Measurements from ENCODE around the gene NMT2.
"Not testable (repeated sequence)": the region's sequence is repeated elsewhere in the genome, so short reads cannot be mapped to it uniquely, and the experiment has no call there.

The NMT2 gene

DNA sequence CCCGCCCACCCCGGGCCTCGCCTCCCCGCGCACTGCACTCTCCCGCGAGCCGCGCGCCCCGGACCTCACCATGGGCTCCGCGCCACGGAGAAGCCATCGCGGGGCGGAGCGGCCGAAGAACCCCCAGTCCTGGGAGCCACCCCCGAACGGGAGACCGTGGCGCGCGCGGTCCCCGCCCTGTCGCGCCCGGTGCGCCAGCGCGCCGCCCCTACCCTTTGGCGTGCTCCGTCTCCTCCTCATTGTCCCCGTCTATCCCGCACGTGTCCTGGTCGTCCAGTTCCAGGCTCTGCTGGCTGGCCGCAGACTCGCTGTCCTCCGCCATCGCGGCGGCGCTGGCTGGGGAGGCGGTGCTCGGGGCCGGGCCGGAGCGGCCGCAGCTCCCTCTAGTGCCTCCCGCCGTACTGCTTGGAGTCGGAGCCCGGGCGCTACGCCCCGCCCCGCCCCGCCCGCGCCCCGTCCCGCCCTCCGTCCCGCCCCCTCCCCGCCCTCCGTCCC, at the start of gene NMT2:
Gene NMT2 (minus strand): TSS at position 403 of the 495 bp plus-strand sequence. CDS start 81 bp downstream, at position 322.
- in situ Hi-C loops (cut with MboI; ENCODE audit: low sequenced_read_pairs) = no loop called here

DNA sequence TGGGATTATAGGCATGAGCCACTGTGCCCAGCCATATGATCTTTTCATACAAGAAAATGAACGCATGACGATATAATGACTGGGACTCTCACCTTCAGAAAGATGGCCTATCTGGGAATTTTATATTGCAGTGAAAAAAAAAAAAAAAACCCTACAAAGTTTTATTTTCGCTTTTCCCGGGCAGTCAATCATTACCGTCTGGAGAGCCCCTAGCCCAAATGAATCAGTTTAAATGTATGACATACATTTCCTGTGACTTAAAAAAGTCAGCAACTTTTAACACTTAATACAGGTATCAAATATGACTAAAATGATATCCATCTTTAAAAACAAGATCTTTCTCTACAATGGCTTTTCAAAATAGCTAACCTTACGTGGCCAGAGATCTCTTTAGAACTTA, 48.2 kb upstream of the NMT2 start:
- in situ Hi-C loops (cut with MboI; ENCODE audit: low sequenced_read_pairs) = no loop called here

DNA sequence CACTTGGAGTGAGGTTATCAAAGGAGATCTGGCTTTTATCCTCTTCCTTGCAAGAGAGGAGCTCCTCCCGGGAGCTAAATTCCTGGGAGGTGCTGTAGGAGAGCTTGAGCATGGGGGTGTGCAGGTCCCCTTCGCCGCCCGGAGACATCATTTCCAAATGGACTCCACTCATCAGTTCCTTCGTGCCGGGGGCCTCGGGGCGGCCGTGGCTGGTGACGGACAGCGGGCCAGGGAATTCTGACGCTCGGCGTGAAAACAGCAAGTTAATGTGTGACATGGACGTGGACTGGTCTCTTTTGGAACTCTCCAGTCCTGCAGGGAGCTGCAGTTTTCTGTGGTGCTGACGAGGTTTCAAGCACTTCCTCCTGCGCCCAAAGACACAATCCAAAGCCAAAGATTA, 45.7 kb upstream of the NMT2 start:
- in situ Hi-C loops (cut with MboI; ENCODE audit: low sequenced_read_pairs) = no loop called here

DNA sequence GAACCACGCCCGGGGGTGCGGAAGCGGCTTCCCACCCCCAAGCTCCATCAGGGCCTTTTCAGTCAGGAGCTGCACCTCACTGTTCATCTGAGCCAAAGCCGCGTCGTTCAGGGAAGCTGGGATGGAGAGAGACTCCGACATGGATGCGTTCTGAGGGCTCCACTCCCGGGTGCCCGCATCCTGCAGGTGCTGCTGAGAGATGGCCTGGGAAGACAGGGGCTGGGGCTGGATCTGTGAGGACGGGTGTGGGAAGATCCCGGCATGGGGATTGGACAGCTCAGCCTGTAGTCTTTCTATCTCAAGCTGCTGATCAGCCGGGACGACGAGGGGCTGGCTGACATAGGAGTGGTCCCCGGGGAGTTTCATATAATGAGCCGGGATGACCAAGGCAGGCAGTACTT, 45.0 kb upstream of the NMT2 start:
- in situ Hi-C loops (cut with MboI; ENCODE audit: low sequenced_read_pairs) = no loop called here

DNA sequence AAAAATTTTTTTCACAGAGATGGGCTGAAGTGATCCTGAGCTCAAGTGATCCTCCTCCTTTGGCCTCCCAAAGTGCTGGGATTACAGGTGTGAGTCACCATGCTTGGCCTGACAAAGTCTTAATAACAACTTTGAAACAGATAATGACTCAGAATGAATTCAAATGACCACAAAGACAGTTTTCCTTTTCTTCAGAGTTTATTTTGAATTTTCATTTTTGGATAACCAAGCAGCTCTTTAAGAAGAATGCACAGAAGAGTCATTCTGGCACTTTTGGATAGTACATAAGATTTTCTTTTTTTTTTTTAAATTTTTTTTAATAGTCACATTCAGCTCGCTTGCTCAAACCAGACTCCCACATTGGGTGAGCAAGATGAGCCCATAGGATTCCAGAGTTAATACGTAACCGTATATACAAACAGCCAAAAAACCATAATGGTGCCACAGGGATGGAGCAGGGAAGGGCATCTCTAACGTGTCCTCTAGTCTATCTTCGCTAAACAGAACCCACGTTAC, 43.0 kb upstream of the NMT2 start:
- in situ Hi-C loops (cut with MboI; ENCODE audit: low sequenced_read_pairs) = no loop called here

DNA sequence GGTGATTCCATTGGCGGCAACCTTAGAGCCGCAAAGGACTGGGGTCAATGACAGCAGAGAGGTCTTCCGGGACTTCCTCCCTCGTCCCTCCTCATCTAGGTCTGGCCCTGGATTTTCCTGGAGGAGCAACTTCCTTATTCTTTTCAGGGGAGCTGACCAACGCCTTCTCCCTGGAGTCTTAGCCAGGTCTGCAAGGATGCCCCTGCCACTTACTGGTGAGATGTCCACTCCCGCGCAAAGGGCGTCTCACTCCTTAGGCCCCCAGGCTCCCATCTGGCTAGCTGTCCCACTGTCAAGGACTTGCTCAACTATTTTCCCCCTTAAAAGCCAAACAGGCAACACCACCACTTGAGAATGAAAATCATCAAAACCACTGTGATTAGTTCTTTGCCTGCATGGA, 42.0 kb upstream of the NMT2 start:
- in situ Hi-C loops (cut with MboI; ENCODE audit: low sequenced_read_pairs) = no loop called here

DNA sequence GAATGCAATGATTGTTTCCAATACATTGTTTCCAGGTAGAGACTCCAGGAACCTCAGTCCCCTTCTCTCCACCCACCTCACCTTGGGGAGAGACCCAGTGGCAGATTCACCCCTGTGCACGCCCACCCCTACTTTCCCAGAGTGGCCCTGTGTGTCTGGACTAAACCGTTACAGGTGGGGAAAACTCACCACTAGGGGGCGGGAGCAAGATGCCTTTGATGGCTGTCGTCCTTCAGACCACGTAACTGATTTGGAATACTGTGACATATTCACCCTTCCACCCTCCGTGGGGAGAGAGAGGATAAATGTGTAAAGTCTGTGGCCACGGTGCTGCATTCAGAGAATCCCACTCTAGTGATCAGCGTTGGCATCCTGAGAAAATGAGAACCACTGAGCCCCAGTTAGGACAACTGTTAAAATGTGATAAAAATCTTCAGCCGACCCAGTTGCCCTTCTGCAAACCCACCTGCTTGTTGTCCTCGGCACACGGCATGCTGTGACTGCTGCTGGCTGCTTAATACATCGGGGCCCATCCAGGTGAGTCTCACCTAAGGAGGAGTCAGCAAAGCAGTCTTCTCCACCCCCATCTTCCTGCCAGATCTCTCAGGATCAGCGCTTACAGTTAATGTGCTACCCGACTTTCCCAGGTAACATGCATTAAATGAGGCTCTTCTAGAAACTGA, 41.5 kb upstream of the NMT2 start:
- in situ Hi-C loops (cut with MboI; ENCODE audit: low sequenced_read_pairs) = no loop called here

DNA sequence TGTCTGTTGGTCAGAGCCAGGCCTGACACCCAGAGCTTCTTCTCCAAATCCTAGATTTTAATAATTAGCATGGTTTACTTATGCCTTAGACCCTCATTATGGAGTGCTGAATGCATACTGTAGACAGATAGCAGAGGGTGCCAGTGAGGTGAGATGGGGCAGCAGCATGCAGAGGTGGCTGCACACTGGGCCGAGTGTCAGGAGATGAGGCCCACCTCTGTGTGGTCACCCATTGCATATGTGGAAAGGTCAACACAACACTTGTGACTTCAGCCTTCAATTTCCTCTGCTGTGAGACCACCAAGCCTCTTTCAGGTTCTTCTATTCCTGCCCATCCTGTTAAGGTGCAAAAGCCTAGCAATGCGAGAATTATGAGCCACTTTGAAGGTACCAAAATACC, 39.7 kb upstream of the NMT2 start:
- in situ Hi-C loops (cut with MboI; ENCODE audit: low sequenced_read_pairs) = no loop called here

DNA sequence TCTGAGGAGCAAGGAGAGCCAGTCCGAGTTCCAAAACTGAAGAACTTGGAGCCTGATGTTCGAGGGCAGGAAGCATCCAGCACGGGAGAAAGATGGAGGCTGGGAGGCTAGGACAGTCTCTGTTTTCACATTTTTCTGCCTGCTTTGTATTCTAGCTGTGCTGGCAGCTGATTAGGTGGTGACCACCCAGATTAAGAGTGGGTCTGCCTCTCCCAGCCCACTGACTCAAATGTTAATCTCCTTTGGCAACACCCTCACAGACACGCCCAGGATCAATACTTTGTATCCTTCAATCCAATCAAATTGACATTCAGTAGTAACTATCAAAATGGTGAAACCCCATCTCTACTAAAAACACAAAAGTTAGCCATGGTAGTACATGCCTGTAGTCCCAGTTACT, 38.9 kb upstream of the NMT2 start:
- in situ Hi-C loops (cut with MboI; ENCODE audit: low sequenced_read_pairs) = not testable (repeated sequence)

DNA sequence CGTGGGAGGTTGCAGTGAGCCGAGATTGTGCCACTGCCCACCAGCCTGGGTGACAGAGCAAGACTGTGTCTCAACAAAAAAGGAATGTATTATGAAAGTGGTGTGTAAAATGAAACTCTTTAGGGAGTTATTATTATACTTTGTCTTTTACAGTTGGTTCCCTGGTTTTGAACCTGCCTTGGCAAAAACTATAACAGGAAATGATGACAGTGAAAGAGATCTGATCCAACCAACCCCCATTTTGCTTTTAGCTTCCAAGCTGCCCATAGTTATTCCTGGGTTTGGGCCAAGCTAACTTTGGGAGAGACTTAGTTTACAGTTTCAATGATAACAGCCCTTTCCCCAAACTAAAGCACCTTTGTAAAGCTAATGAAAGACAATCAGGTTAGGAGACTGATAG, 34.1 kb upstream of the NMT2 start:
- in situ Hi-C loops (cut with MboI; ENCODE audit: low sequenced_read_pairs) = no loop called here

DNA sequence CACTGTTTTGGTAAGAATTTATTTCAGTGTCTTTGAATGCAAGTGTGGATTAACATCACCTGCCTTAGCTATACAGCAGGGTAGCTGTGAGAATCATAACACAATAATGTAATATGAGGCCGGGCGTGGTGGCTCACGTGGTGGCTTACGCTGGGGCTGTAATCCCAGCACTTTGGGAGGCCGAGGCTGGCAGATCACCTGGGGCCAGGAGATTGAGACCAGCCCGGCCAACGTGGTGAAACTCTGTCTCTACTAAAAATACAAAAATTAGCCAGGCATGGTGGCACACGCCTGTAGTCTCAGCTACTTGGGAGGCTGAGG, 33.8 kb upstream of the NMT2 start:
- in situ Hi-C loops (cut with MboI; ENCODE audit: low sequenced_read_pairs) = not testable (repeated sequence)

DNA sequence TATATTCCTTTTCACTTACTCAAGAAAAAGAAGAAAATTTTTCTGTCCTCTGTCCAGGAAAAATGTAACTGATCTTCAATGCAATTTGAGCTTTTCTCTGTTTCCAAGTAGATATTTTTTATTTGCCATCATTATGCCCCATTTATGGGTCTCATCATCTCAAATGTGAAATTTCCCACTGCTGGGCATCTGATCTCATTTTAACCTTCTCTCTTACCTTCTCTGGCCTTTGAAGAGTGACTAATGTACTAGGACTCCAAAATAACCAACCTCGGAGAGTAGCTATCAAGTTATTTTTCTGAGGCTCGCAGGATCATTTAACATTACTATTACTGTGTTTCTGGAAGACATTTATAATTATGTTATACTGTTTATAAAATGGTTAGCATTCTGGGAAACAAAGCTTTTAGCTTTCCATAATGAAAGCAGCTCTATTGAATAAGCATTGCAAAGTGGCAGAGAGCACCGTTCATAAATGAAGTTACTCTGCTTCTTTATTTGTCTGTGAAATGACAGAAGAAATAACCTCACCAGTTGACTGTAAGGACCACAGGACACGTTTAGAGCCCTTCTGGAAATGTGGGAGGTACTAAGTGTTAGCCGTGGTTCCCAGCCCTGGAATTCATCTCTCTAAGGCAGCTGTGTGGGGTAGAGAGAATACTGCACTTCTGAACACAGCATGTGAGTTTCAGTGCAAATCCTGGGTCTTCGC, 33.3 kb upstream of the NMT2 start:
- in situ Hi-C loops (cut with MboI; ENCODE audit: low sequenced_read_pairs) = no loop called here

DNA sequence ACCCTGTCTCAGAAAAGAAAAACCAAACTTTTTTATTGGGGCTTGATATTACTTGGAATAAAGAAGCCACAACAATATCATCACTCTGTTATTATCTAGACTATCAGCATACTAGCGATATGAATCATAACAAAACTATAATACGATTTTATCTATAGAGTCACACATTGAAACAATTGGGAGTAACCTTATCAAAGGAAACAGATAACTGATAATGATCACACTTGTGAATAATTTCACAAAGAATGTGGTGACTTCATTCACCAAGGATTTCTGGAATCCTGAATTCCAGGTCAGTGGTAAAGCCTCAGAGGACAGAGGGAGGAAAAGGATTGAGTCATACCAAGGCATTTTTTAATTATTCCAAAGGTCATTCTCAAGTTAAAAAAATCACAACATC, 32.1 kb upstream of the NMT2 start:
- in situ Hi-C loops (cut with MboI; ENCODE audit: low sequenced_read_pairs) = no loop called here

DNA sequence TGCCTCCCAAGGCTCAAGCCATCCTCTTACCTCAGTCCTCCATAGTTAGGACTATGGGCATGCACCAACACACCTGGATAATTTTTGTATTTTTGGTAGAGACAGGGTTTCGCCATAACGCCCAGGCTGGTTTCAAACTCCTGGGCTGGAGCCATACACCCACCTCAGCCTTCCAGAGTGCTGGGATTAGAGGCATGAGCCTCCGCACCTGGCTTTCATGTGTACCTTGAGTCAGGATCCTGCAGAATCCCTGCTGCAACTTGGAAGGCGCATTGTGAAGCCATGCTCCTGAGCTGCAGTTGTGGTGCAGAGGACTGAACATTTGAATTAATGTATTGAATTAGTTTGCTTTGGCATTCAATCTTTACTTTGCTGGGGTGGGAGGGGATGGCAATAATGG, 29.4 kb upstream of the NMT2 start:
- in situ Hi-C loops (cut with MboI; ENCODE audit: low sequenced_read_pairs) = no loop called here

DNA sequence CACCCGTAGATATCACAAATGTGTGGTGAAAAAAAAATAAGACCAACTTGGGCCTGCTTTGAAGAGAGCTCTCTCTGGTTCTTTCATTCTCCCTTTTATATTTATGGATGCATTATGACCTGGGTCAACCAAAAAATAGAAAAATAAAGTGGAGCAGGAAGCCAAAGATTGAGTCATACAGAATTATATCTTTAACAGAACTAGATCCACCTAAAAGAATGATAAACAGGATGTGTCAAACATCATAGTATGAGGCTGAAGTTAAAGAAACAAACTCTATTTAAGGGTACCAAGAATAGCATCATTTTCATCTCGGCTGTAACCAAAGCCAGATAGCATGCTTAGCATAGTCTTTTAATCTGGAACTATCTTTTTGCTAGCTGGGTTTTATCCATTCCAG, 28.8 kb upstream of the NMT2 start:
- in situ Hi-C loops (cut with MboI; ENCODE audit: low sequenced_read_pairs) = no loop called here

DNA sequence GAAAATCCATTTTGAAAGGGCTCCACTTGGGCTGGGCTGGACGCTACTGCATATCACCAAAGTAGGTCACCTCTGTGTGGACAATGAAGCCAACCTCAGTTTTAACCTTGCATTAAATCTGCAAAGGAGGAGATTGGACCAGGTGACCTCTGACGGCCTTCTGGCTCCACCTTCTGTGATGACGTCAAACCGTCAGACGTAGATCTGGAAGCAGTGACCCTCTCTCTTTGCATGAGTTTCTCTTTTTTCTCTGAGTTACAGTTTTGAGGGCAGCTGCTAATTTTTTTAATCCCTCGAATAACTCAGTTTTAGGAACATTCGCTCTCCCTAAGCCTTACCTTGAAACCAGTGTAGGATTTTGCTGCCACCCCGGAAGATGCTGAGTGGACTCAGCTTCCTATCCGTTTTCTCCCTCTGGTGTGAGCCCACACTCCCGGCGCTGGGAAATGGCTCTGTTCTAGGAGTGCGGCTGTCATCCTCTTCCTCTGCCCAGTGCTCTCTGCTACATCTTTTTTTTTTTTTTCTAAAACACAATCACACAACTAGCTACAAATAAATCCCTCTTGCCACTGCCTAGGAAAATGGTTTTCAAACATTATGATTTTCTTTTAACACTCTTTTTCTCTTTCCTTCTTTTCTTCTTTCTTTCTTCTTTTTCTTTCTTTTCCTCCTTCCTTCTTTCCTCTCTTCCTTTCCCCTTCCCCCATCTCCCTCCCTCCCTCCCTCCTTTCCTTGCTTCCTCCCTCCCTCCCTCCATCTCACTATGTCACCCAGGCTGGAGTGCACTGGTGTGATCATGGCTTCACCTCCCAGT, 27.7 kb upstream of the NMT2 start:
- in situ Hi-C loops (cut with MboI; ENCODE audit: low sequenced_read_pairs) = no loop called here

DNA sequence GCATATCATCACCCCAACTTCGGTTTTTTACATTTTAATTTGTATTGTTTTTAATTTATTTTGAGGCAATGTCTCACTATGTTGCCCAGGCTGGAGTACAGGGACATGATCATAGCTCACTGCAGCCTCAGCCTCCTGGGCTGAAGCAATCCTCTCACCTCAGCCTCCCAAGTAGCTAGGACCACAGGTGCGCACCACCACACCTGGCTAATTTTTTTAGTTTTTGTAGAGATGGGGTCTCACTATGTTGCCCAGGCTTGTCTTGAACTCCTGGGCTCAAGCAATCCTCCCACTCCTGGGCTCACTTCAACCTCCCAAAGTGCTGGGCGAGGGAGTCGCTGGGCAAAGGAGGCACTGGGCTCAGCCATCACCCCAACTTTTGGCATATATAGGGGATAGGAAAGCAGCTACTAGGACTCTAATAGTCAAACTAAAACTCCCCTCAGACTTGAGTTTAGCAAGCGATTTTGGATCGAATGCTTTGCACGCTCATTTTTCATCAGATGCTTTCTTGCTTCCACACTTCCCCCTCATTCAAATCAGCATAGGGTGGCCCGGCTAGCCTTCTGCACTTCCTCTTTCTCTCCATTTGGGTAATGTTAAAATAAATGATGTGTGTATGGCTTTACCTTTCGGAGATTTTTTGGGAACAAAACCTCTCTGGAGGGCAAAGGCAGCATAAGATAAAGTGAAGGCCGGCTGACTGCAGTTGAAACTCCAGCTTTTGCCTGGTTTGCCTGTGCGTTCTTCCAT, 20.8 kb upstream of the NMT2 start:
- in situ Hi-C loops (cut with MboI; ENCODE audit: low sequenced_read_pairs) = no loop called here

DNA sequence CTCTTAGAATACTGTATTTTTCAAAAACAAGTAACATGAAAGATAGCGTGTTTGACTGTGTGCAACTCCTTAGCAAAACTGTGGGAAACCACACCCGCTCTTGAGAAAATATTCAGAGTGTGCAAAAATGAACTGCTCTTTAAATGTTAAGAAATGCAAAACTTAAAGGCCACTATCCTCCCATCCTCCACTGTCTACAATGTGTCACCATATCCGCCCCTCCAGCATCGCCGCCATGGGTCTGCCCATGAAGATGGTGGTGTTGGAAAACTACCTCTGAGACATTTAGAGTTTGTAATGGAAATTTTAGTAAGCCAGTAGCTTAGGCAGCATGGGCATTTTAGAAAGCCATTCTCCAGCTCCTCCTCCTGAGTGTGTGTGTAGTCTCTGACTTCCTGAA, 20.1 kb upstream of the NMT2 start:
- in situ Hi-C loops (cut with MboI; ENCODE audit: low sequenced_read_pairs) = no loop called here

DNA sequence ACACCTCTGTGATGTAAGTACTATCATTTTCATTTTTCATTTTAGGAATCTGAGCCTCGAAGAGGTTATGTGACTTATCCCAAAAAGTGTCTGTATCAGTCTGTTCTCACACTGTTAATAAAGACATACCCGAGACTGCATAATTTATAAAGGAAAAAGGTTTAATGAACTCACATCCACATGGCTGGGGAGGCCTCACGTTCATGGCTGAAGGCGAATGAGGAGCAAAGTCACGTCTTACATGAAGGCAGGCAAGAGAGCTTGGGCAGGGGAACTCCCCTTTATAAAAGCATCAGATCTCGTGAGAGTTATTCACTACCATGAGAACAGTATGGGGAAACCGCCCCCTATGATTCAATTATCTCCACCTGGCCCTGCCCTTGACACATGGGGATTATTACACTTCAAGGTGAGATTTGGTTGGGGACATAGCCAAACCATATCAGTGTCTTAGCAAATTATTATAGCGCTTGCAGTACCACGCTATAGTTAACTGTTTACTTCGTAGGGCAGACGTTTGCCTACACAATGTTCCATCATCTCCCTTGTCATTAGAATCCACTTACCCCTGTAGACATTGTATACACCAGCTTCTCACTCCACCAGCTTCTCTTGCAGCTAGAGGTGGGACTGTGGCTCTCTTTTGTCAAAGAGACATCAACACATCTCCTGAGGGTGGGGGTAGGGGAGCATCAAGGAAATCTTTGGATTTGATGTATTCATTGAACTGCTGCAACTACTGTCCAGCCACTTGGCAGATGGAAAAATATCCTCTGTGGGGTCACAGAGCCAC, 15.4 kb upstream of the NMT2 start:
- in situ Hi-C loops (cut with MboI; ENCODE audit: low sequenced_read_pairs) = no loop called here

DNA sequence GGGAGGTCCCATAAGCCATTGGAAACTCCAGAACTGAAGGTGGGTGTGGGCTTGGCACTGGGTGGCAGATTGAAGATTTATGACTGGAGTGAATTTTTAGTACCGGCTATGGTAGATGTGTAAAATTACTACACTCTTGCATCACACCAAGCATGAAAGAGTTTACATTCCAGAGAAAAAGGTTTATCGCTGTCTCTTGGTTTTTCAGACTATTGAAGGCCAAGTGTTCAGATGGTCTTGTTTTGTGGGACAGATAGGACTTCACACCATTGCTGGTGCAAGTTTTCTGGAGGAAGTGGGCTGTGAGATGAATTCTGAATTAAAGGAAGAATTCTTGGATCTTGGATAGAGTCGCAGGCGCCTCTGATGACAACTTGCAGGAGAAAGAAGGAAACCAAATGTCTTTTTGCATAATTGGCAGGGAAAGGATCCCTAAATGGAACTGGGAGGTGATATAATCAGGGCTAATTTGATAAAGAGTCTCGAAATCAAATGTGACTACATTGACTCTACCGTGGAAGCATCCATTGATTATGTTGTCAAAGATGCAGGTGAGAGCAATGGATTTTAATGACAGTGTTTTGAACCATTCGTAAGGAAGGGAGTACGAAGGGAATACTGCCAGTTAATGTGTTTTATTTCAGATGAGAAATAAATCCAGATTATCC, 14.2 kb upstream of the NMT2 start:
- in situ Hi-C loops (cut with MboI; ENCODE audit: low sequenced_read_pairs) = no loop called here

Measured in hTERT RPE-1 (cell line).